NCI-H748 (cell line): ENCODE data around the gene ZNF608.
A peak's percentile ranks its signal among the peaks of the same experiment; 100 is the strongest.

Source experiments
- DNase-seq: peaks from one replicate; lab custom pipeline; 2025; ENCODE audit not compliant: unreplicated experiment; lab: John Stamatoyannopoulos, UW

Gene ZNF608

GRCh38 chr5:124745928-124746915, at the start of gene ZNF608:
Gene ZNF608 (minus strand): TSS chr5:124746639. CDS start chr5:124744989, 1,650 bp downstream.
- DNase-seq = peak; percentile 75

- no peak for DNase-seq
These were observed 49.4 kb upstream of the ZNF608 start for GRCh38 chr5:124795829-124796228.

DNA sequence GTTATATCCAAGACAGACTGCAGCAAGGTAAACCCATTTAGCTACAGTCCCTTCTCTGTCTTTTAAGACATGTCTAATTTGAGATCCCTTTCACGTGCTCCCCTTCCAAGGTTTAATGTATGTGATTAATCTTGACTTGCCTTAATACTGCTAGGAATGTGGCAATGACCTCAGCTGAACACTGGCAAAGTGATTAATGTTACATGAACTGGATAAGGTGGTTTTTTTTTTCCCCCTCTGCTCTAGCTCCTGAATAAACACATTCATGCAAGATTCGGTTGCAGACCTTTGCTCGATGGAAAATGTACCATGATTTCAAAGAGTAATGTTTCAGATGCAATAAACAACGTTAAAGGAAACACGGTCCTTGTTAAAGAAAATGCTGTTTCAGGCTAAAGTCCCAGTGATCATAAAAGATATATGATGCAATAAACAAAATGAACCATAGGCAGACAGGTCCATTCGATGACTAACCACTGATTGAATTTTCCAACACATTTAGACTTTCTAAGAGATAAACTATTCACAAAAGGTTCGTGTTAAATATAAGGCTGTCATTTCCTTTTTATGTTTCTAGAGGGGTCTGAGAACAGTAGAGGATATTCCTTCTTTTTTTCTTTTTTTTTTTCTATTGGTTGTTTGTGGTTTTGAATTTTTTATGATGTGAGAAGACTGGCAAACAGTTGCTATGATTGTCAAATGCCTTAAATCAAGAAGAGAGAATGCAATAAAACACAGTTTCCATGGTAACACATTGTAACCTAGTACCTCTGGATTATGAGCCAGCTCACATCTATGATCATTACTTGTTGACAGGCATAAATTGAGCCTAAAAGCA, 44.7 kb upstream of the ZNF608 start:
- DNase-seq = peak; percentile 70

DNA sequence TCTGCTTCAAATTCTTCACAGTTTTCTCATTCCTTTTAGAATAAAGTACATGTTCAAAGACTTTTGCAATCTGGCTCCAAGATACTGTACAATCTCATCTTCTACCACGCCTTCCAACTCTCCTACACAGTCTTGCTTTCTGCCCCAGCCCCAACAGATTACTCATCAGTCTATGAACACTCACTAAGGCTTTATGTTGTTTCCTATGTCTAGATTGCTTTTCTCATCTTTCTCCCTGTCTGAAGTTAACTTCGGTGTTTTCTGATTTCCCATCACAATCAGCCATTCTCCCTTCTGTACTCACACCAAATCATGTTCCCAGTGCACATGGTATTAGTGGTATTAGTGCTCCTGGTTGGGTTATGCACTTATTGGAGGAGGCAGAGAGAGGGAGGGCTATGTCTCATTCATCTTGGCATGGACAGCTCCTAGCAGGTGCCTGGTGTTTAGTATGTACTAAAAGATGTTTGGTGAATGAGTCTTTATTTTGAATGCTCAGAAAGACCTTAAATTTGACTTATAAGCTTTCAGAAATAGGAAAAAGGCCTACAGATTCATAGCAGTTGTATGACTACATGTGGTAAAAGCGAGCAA, 44.0 kb upstream of the ZNF608 start:
- no peak for DNase-seq

DNA sequence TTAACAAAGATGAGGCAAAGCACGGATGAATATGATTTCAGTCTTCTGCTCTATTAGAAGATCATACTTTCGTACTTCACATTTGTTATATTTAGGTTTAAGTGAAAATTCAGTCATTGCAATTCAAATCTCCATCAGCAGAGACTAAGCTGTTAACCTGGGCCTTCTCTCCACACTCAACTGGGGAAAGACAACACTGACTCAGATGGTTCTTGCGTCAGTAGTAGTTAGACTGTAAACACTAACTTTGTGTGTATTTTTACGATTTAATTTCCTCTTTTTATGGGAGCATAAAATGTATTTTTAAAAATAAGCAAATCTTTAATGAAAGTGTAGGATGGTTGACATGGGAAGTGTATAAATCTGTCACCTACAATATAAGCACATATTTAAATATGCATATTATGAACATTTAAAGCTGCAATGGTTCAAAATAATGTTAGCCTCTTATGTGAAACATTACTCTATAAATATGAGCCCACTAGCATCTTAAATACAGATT, 42.7 kb upstream of the ZNF608 start:
- DNase-seq = no peak

DNA sequence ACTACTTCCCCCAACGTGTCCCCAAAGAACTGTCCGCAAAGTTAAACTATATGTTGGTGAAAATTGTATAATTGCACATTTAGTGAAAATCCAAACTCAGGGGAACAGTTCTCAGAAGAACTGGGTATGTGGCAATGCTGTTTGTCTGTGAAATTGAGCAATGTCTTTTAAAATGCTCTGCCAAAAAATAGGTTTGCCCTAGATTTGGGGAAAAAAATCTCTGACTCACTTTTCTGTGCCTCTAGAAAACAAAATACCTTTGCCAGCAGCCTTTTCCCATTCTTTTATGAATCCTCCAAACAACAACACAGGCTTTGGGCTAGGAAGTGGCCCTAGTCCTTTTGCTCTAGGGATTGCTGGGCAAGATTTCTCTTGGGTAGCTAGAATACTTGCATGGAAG, 37.4 kb upstream of the ZNF608 start:
- no peak for DNase-seq

DNA sequence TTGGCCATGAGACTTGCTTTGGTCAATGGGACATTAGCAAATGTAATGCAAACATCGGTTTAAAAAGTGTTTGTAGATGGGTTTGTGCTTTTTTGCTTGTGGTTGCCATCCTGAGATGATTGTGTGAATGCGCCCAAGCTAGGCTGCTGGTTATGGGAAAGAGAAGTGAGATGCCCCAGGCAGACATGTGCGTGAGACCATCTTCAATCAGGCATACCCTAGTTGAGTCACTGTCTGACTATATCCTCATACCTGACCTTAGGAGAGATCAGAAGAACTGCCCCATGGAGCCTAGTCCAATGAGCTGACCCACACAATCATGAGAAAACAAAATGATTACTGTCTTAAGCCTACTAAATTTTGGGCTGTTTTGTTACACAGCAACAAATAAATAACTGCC, 36.8 kb upstream of the ZNF608 start:
- no peak for DNase-seq

GRCh38 chr5:124782262-124782661, 35.8 kb upstream of the ZNF608 start:
- no peak for DNase-seq

- no peak for DNase-seq
These were observed 33.6 kb upstream of the ZNF608 start for GRCh38 chr5:124780011-124780410.

DNA sequence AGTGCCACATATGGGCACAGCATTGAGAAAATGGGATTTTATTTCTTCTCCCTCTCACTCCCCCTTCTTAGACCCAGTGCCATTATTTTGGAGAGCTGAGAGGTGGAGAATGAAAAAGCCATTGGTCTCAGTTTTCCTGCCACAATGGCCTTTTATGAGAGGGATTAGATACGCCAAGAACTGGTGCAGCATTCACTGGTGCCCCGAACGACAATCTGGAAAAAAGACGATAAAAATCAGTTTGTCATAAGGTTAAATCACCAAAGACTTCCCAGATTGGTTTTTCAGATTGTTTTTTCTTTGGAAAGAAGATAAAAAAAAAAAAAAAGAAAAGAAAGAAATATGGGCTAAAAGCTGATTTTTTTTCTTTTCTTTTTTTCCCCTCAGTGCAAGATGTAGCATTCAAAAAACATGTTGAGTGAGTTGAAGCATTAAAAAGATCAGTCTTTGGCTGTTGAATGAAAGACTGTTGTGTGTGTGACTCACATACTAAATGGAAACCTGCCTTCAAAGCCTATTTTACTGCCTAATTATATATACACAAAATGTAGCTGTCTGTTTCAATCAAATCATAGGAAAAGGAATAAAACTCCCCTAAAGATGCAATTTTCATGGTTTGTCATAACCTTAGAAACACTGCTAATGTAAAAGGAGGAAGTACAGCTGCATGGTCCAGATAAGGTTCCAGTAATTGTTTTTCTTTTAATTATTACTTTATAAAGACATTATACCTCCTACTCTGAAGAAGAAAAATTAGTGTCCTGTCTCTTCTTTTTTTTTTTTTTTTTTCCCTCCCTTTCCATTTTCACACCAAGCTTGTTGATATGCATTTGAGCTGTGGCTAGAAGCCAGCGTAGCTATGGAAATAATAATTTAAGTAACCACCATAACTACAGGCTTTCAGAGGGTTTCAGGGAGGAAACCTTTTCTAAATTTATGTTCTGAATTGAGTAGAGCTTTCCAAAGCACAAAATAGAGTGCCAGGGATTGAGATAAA, 27.2 kb upstream of the ZNF608 start:
- DNase-seq = peak; percentile 66

GRCh38 chr5:124772457-124773200, 26.2 kb upstream of the ZNF608 start:
- no peak for DNase-seq

GRCh38 chr5:124771761-124772160, 25.3 kb upstream of the ZNF608 start:
- DNase-seq = no peak

- DNase-seq = peak; percentile 86
These were observed 18.7 kb upstream of the ZNF608 start for GRCh38 chr5:124764992-124765611.

DNA sequence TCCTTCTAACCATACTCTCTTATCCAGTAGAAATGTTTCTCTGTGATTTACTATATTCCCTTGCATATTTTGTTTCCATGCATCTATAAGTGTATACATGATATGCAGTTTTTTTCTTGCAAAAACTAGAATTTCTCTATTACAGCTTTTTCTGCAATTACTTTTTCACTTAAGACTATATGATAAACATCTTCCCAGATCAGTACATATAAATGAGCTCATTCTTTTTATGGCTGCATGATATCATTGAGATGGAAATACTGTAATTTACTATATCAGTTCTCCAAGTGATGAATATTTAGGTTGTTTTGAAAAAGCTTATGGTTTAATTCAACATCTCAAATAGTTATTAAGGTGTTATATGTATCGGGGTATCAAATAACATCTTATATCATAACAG, 18.1 kb upstream of the ZNF608 start:
- DNase-seq = no peak

- peak; percentile 64 for DNase-seq
These were observed 14.6 kb upstream of the ZNF608 start for GRCh38 chr5:124761010-124761409.

DNA sequence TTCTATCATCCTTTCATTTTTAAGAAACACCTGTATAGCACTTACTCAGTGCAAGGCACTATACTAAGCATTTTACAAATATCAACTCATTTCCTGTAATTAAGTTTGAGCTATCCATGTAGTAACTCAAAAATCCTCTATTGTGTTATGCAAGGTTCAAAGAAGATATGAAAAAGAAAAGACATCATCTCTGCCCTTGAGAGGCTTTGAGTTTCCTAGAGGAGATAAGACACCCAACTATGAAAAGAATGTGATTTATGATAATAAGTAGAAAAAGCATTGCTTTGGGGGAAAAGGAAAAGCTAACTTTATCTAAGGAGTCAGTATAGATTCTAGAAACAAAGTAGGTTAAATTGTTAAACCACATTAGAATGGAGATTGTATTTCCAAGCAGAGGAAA, 14.2 kb upstream of the ZNF608 start:
- no peak for DNase-seq

- DNase-seq = peak; percentile 34
These were observed 9.1 kb upstream of the ZNF608 start for GRCh38 chr5:124755565-124755964.

DNA sequence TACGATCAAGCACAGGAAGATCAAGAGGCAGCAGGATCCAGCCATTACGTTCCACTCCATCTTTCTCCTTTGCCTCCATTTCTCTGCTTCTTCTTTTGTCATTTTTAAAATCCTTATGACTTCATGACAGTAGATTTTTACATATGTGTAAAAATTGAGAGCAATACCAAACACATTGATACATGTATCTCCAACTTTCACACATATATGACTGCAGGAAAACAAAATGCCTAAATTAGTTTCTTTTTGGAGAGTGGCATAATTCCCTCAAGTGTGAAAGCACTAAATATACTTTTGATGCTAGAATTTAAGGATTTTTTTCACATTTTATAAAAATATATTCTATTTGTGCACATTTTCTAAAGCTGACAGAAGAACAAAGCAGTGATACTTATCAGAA, 8.6 kb upstream of the ZNF608 start:
- DNase-seq = no peak
